Karpas-422 (cell line): Measurements from ENCODE around the gene PCSK5. TPM values are rescaled to one million over a fixed set of nuclear protein-coding genes. Genes with fewer than 3 reads are reported as not detected.
"Not testable (repeated sequence)": the region's sequence is repeated elsewhere in the genome, so short reads cannot be mapped to it uniquely, and the experiment has no call there.

Experiments used
- DNase-seq: peaks from one replicate; pipeline ENCODE4 v3.0.0-alpha.2; 2015
- H2AFZ ChIP-seq: fragments of 200-600 bp; sonication (generic); 2 replicates; pipeline ENCODE4 v1.6.1; 2014; ENCODE audit warnings: antibody characterized with exemption, low read length, mixed read lengths
- H3K27ac ChIP-seq: fragments of 200-600 bp; sonication (generic); 2 replicates; pipeline ENCODE4 v1.5.1; 2014; ENCODE audit warnings: mild to moderate bottlenecking, low read length, moderate library complexity
- H3K27me3 ChIP-seq: fragments of 200-600 bp; sonication (generic); 2 replicates; pipeline ENCODE4 v1.6.1; 2014; ENCODE audit warnings: low read length, mixed read lengths
- H3K36me3 ChIP-seq: fragments of 200-600 bp; sonication (generic); 2 replicates; pipeline ENCODE4 v1.6.1; 2014; ENCODE audit warnings: low read length, mixed read lengths; ENCODE audit not compliant: insufficient read depth
- H3K4me1 ChIP-seq: fragments of 200-600 bp; sonication (generic); 2 replicates; pipeline ENCODE4 v1.6.1; 2014; ENCODE audit warnings: mild to moderate bottlenecking, low read length, mixed read lengths
- H3K4me2 ChIP-seq: fragments of 200-600 bp; sonication (generic); 2 replicates; pipeline ENCODE4 v1.6.1; 2014; ENCODE audit warnings: low read length, low read depth, mild to moderate bottlenecking; ENCODE audit not compliant: poor library complexity, severe bottlenecking
- H3K4me3 ChIP-seq: fragments of 200-600 bp; sonication (generic); 2 replicates; pipeline ENCODE4 v1.5.1; 2014; ENCODE audit warnings: mild to moderate bottlenecking, antibody characterized with exemption, low read length, mixed read lengths
- H3K79me2 ChIP-seq: fragments of 200-600 bp; sonication (generic); 2 replicates; pipeline ENCODE4 v1.6.1; 2014; ENCODE audit warnings: mild to moderate bottlenecking, low read length, mixed read lengths
- H3K9ac ChIP-seq: fragments of 200-600 bp; sonication (generic); 2 replicates; pipeline ENCODE4 v1.6.0; 2014; ENCODE audit warnings: low read length
- H3K9me2 ChIP-seq: fragments of 200-600 bp; sonication (generic), shearing (Covaris generic); replicated peaks from 2 replicates; pipeline ENCODE4 v1.6.0; 2014; ENCODE audit warnings: mild to moderate bottlenecking, low read length, moderate library complexity; ENCODE audit not compliant: insufficient read depth
- H3K9me3 ChIP-seq: fragments of 300-700, 200-600 bp; sonication (generic); 2 replicates; pipeline ENCODE4 v1.6.1; 2014; ENCODE audit warnings: low read length, mixed read lengths
- H4K20me1 ChIP-seq: fragments of 200-600 bp; sonication (generic); 2 replicates; pipeline ENCODE4 v1.6.1; 2014; ENCODE audit warnings: mild to moderate bottlenecking, antibody characterized with exemption, low read length, low read depth; ENCODE audit not compliant: insufficient read depth
- total RNA-seq: library from RNA; depleted of rRNA; stranded (reverse); fragments of >200 nt; shearing (Covaris generic); gene quantifications from 2 replicates; pipeline ENCODE4 v1.2.3, GENCODE V29; 2014; ENCODE audit warnings: low replicate concordance

PCSK5 gene
- total RNA-seq, 1 experiment from 2014 or later: not detected

DNA sequence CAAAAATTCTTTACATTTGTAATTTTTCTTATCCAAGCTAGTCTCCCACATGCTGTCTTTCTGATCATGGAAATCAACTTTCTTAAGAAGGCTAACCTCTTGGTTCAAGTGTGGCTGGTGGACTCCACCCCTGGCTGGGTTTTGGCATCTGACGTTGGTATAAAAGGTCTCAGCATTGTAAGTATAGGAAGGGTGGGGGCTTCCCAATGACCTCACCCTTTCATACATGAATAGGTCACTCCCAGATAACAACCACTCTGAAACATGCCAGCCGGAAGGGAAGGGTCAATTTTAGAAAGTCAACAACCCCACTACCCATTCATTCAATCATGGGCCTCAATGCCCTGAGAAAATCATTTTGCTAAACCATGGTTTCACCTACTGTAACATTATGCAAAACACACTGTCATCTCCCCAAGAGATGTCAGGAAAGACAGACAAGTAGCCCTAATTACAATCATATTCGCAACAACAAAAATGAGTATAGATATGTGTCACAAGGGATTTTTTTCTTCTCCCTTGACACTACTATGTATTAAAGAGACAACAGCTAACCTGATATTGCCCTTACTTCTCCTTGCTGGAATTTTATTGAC, 31.9 kb upstream of the PCSK5 start:
- no peak overlapping the region for H3K4me3 ChIP-seq
- no peak overlapping the region for H3K9ac ChIP-seq
- no peaks in the 10 kb centered on the region for H3K79me2 ChIP-seq
- H3K27ac ChIP-seq: no peak overlapping the region
- no peak overlapping the region for H2AFZ ChIP-seq
- no peaks in the 10 kb centered on the region for H3K9me2 ChIP-seq
- no peaks in the 10 kb centered on the region for H3K27me3 ChIP-seq
- no peaks in the 10 kb centered on the region for H4K20me1 ChIP-seq
- H3K9me3 ChIP-seq: no peaks in the 10 kb centered on the region
- peaks cover 10% of the 10 kb centered on the region for H3K4me1 ChIP-seq
- DNase-seq: no peak
- no peaks in the 10 kb centered on the region for H3K36me3 ChIP-seq
- no peak overlapping the region for H3K4me2 ChIP-seq

DNA sequence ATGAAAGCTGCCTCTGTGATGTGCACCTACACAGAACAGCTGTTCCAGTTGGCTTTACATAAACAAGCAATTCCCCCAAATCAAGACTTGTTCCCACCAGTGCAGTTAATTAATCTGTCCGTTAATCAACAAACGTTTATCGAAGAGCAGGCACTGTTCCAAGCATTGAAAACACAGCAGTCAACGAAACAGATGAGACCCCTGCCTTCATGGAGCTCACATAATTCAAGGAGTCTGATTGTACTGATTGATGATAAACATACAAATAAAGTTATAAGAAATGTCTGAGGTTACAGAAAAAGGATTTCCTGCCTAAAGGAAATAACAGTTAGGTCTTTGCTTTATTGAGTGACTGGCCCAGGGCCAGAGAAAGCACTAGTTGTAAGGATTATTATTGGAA, 26.2 kb upstream of the PCSK5 start:
- H3K9me2 ChIP-seq: no peaks in the 10 kb centered on the region
- H3K9ac ChIP-seq: no peak overlapping the region
- H3K27ac ChIP-seq: no peak overlapping the region
- H2AFZ ChIP-seq: no peak overlapping the region
- no peaks in the 10 kb centered on the region for H3K79me2 ChIP-seq
- no peak overlapping the region for H3K4me3 ChIP-seq
- H3K4me1 ChIP-seq: no peaks in the 10 kb centered on the region
- no peak for DNase-seq
- no peaks in the 10 kb centered on the region for H3K9me3 ChIP-seq
- no peaks in the 10 kb centered on the region for H3K27me3 ChIP-seq
- no peaks in the 10 kb centered on the region for H4K20me1 ChIP-seq
- no peak overlapping the region for H3K4me2 ChIP-seq
- H3K36me3 ChIP-seq: no peaks in the 10 kb centered on the region

DNA sequence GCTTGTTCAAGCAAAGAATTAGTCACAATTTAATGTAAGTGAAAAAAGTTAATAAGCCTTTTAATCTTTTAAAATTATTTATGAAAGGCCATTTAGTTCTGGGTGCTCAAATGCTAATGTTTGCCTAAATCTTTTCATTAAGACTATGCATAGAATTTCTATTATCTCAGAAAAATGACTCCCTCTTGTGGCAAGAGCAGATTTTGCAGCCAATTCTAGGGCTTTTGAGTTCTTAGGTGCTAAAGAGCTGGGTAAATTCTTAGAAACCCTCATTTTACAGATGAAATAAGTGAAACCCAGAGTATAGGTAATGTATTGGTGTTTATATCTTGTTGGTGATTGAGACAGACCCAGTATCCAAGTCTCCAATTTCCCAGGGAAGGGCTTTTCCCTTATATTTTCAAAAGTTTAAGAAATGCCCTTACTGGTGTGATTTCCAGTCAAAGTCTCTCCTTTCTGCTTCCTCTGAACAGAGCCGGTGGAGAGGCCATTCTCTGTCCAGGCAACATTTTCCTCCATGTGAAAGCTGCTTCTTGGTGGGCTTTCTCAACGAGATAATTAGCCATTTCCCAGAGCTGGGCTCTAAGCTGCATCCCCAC, 24.1 kb upstream of the PCSK5 start:
- Histone ChIP-seq H3K4me3 (no peak overlapping the region), H3K79me2 (no peaks in the 10 kb centered on the region), H3K27ac (no peak overlapping the region), H3K4me1 (no peaks in the 10 kb centered on the region), H3K4me2 (no peak overlapping the region), H3K9me3 (no peaks in the 10 kb centered on the region), H3K9ac (no peak overlapping the region), H3K27me3 (no peaks in the 10 kb centered on the region), H3K36me3 (no peaks in the 10 kb centered on the region), H2AFZ (no peak overlapping the region), H3K9me2 (no peaks in the 10 kb centered on the region), H4K20me1 (no peaks in the 10 kb centered on the region)
- DNase-seq: peak; percentile 86

DNA sequence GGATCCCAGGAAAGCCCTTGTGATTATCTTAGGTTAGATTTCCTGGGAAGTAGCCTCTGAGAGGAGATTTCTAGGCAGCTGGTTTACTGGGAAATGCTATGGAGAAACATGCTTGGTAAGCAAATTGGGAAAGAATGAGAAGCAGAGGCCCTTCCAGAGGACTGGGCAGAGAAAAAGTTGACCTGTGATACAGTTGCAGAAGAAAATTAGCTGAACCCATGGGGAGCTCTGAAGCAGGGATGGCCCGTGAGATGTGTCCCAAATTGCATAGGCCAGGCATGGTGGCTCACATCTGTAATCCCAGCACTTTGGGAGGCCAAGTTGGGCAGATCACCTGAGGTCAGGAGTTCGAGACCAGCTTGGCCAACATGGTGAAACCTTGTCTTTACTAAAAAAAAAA, 21.9 kb upstream of the PCSK5 start:
- not testable (repeated sequence) for H3K9me2 ChIP-seq, H3K79me2 ChIP-seq, H2AFZ ChIP-seq, H3K36me3 ChIP-seq, H3K27ac ChIP-seq, H3K4me3 ChIP-seq, H3K9me3 ChIP-seq, H4K20me1 ChIP-seq, H3K4me1 ChIP-seq, H3K9ac ChIP-seq, DNase-seq, H3K4me2 ChIP-seq, H3K27me3 ChIP-seq

DNA sequence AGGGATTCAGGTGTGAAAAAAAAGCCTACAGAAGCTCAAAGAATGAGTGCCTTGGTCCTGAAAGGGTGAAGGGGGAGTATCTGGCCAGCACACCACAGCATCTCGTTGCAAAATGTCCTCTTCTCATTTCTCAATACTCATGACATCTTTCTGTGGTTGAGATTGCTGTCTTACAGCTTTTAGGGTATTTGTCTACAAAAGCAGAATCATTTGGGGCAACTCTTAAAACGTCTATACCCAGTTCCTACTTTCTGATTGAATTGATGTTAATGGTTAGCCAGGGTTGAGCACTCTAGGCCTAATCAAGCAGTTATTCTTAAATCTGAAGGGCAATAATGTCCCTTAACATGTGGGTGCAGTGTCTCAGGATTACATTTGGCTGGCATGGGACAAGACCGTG, 21.2 kb upstream of the PCSK5 start:
- no peaks in the 10 kb centered on the region for H3K36me3 ChIP-seq
- no peaks in the 10 kb centered on the region for H3K4me1 ChIP-seq
- no peaks in the 10 kb centered on the region for H3K9me2 ChIP-seq
- no peak overlapping the region for H3K27ac ChIP-seq
- no peak overlapping the region for H2AFZ ChIP-seq
- no peak overlapping the region for H3K9ac ChIP-seq
- no peaks in the 10 kb centered on the region for H3K9me3 ChIP-seq
- H3K4me3 ChIP-seq: no peak overlapping the region
- DNase-seq: no peak
- H4K20me1 ChIP-seq: no peaks in the 10 kb centered on the region
- no peaks in the 10 kb centered on the region for H3K27me3 ChIP-seq
- H3K4me2 ChIP-seq: no peak overlapping the region
- H3K79me2 ChIP-seq: no peaks in the 10 kb centered on the region

DNA sequence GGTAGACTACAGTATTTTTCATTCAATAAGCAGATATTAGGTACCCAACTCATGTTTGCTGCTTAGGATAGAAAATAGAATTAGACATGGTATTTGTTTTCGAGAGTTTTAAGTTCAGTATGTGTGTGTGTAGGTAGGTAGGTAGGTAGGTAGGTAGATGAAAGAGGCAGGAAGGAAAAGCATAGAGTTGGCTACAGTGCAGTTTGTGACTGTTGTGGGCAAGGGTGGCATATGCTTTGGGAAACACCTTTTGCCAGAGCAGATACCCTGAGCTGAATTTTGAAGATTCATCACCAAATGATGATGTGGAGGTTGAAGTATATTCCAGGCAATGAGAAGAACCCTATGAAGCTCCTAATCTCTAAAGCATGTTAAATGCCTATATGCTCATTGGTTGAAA, 20.0 kb upstream of the PCSK5 start:
- no peaks in the 10 kb centered on the region for H3K9me2 ChIP-seq
- H3K4me3 ChIP-seq: no peak overlapping the region
- no peaks in the 10 kb centered on the region for H3K27me3 ChIP-seq
- H3K36me3 ChIP-seq: no peaks in the 10 kb centered on the region
- no peaks in the 10 kb centered on the region for H3K9me3 ChIP-seq
- H3K4me2 ChIP-seq: no peak overlapping the region
- H4K20me1 ChIP-seq: no peaks in the 10 kb centered on the region
- no peaks in the 10 kb centered on the region for H3K79me2 ChIP-seq
- H3K27ac ChIP-seq: no peak overlapping the region
- H3K4me1 ChIP-seq: no peaks in the 10 kb centered on the region
- no peak overlapping the region for H3K9ac ChIP-seq
- no peak for DNase-seq
- no peak overlapping the region for H2AFZ ChIP-seq

DNA sequence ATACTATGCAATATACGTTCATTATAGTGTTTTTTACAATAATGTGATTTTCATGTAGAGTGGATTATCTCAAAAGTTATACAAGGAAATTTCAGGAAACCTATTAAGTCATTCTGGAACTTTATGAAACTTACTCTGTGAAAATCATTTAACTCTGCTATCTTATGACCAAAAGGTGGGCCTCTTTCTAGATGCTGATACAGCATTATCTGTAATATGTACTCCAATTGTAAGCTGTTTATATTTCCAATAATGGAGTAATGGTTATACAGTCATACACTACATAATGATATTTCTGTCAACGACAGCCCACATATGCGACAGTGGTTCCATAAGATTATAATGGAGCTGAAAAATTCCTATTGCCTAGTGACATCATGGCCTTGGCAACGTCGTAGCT, 18.8 kb upstream of the PCSK5 start:
- no peaks in the 10 kb centered on the region for H3K9me3 ChIP-seq
- no peak overlapping the region for H2AFZ ChIP-seq
- H3K9ac ChIP-seq: no peak overlapping the region
- no peak overlapping the region for H3K4me3 ChIP-seq
- no peaks in the 10 kb centered on the region for H3K79me2 ChIP-seq
- no peak overlapping the region for H3K27ac ChIP-seq
- no peaks in the 10 kb centered on the region for H3K27me3 ChIP-seq
- H3K9me2 ChIP-seq: no peaks in the 10 kb centered on the region
- H3K4me2 ChIP-seq: no peak overlapping the region
- H3K36me3 ChIP-seq: no peaks in the 10 kb centered on the region
- H3K4me1 ChIP-seq: no peaks in the 10 kb centered on the region
- DNase-seq: no peak
- H4K20me1 ChIP-seq: no peaks in the 10 kb centered on the region

DNA sequence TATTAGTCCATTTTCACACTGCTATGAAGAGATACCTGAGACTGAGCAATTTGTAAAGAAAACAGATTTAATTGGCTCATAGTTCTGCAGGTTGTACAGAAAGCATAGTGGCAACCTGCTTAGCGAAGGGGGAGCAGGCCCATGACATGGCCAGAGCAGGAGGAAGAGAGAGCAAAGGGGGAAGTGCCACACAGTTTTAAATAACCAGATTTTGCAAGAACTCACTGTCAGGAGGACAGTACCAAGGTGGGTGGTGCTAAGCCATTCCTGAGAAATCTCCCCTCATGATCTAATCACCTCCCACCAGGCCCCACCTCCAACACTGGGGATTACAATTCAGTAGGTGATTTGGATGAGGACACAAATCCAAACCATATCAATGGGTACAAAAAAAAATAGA, 16.8 kb upstream of the PCSK5 start:
- H3K36me3 ChIP-seq: no peaks in the 10 kb centered on the region
- DNase-seq: no peak
- H3K4me1 ChIP-seq: no peaks in the 10 kb centered on the region
- no peak overlapping the region for H3K27ac ChIP-seq
- H3K4me2 ChIP-seq: no peak overlapping the region
- no peaks in the 10 kb centered on the region for H4K20me1 ChIP-seq
- H3K9me3 ChIP-seq: no peaks in the 10 kb centered on the region
- no peak overlapping the region for H2AFZ ChIP-seq
- no peaks in the 10 kb centered on the region for H3K9me2 ChIP-seq
- H3K4me3 ChIP-seq: no peak overlapping the region
- no peak overlapping the region for H3K9ac ChIP-seq
- no peaks in the 10 kb centered on the region for H3K27me3 ChIP-seq
- no peaks in the 10 kb centered on the region for H3K79me2 ChIP-seq
